Stimulated activated CD8-positive, alpha-beta memory T cell treated with anti-CD3 and anti-CD28 coated beads, Interleukin-12 subunit alpha, Interleukin-12 subunit beta, amount 100 ng/mL, for 24 hours (primary cell): ENCODE data around the gene CAMTA1.

ENCODE experiments used
- DNase-seq: peaks from one replicate; pipeline ENCODE4 v3.0.0-alpha.2; 2020; ENCODE audit errors: extremely low read depth

The CAMTA1 gene

GRCh38 chr1:7430047-7430608 is 644.9 kb downstream of the CAMTA1 start:
- no peak for DNase-seq

GRCh38 chr1:7430691-7431090 is 645.4 kb downstream of the CAMTA1 start:
- DNase-seq, result no peak

GRCh38 chr1:7432102-7432899 is 647.0 kb downstream of the CAMTA1 start:
- DNase-seq, result no peak

DNA sequence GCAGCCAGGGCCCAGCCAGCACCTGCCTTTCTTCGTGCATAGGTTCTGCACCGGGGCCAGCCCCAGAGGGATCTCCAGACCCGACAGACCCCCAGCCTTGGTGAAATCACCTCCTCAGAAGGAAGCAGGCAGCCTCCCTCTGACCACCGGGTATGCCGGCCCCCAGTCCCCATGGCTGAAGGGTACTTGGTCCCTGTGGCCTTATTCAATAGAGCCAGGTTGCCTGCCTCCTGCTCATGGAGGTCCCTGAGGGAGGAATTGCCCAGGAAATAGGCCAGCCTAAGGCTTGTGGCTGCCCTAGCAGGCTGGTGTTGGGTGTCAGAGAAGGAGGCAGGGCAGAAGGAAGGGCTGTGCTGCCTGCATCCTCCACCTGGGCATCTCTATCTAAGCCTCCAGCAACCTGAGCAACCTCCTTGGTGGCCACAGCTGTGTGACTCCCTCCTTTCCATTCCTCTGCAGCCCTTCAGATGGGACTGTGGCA is 647.7 kb downstream of the CAMTA1 start:
- no peak for DNase-seq

- no peak for DNase-seq
Measured at GRCh38 chr1:7434566-7434965, 649.3 kb downstream of the CAMTA1 start.

- no peak for DNase-seq
Measured at GRCh38 chr1:7435276-7436055, 650.2 kb downstream of the CAMTA1 start.

DNA sequence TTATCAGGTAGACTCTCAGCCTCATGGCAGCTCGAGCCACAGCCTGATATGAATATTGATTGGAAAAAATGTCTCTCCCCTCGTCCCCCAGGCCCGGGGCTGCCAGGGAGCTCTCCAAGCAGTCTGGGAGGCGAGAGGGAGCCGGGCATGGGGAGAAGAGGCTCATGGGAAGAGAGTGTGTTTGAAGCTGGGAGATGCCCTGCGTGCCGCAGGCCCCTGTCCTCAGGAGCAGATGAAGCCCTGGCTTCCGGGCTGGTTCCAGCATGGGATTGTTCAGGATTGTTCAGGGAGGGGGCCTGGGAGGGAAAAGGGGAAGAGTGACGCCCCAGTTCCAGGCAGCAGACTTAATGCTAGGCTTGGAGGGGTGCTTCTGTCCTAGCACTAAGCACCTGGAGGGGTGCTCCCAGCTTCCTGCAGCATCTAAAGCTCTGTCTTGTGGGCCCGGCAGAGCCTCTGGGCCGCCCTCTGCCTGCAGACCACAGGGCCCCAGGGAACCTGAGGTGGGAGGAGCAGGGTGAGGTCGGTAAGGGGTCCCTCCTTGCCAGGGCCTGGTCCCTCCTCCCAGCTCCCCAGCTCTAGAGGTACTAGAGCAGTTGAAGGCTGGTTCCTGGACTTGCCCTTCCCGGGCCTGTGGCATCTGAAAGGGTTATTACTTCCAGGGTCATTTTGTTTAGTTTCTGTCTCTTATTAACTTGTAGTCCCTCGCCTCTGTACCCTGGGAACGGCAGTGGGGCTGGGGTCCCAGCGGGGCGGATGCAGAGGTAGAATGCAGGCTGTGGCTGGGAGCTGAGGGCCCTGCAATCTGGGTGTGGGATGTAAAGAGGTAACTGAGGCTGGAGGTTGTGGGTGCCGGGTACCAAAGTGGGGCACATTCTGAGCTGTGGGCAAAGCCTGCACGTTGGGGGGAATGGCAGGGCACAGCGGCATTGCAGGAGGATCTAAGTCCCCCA is 651.1 kb downstream of the CAMTA1 start:
- no peak for DNase-seq

DNA sequence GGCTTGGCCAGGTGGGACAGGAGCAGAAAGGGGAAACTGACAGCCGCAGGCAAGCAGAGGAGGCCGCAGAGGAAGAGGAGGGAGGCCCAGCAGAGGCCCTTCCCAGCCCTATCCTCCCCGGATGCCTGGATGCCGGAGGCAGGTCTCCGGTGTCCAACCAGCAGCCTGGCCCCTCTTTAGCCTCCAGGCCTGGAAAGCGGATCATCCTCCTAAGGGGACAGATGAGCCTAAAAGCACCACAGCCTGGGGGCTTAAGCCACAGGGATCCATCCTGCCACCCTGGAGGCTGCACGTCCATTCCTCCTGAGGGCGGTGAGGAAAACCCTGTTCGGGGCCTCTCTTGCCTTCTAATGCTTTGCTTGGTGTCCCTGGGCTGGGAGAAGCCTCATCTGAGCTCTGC is 651.8 kb downstream of the CAMTA1 start:
- DNase-seq, result no peak

- no peak for DNase-seq
Measured at GRCh38 chr1:7437608-7438395, 652.5 kb downstream of the CAMTA1 start.

DNA sequence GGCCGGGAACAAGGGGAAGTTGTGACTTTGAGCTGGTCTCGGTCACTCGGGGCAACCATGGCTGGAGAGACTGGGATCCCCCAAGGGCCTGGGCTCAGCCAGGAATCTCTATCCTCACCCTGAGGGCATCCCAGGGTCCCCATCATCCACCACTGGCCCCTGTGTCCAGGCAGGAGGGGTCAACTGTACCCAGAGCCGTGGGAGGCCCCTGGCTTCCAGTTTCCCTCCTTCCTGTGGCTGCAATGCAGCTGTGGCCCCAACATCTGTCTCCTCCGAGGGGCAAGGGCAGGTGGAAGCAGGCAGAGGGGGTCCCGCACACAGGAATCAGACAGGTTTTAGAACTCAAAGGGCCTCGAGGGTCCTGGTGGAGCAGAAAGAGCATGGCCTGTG is 653.1 kb downstream of the CAMTA1 start:
- DNase-seq, result no peak

GRCh38 chr1:7438921-7439655 is 653.8 kb downstream of the CAMTA1 start:
- no peak for DNase-seq

DNA sequence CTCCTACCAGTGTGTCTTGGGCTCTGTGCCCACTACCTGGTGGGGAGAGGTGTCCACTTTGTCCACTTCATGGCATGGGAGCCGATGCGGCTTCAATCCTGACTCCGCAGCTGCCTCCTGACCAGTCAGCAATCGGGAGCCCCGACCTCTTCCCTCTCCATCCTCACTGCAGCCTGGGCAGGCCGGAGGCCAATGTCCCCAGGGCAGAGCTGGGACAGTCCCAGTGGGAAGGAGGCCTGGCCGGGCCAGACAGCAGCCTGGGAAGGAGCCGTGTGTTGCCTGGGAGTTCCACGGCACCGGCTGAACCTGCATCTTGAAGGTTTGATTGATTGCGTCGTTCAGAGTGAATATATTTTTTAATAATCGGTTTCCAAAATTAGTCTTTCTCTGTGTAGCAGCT is 654.9 kb downstream of the CAMTA1 start:
- no peak for DNase-seq

DNA sequence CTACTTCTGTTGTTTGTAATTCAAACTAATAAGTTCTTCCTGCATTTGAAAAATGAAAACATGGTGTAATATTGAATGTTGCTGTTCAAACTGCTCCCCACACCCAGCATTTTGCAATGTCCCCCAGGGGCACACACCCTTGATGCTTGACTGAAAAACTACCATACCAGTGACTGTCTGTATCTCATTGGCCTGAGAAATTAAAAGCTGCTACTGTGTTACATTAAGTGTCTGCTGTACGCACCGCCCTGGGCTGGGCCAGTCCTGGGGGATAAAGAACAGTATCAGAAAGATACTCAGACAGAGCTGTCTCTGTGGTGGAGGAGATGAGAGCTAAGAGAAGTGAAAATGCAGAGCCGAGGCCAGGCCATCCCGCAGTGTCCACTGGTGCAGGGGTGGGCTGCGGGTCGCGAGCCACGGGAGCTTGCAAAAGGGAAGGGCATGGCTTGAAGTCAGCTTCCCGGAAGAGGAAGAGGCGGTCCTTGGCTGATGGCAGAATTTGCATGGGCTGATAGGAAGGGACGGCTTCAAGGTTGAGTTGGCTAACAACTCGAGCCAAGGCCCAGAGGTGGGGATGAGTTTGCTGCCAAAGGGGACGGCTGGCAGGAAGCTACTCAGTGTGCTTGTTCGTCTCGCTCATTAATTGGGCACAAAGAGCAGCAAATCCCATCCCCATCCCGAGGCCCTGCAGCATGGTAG is 656.0 kb downstream of the CAMTA1 start:
- no peak for DNase-seq

- no peak for DNase-seq
Measured at GRCh38 chr1:7442036-7442435, 656.8 kb downstream of the CAMTA1 start.

GRCh38 chr1:7442918-7443317 is 657.7 kb downstream of the CAMTA1 start:
- no peak for DNase-seq

GRCh38 chr1:7444363-7444762 is 659.1 kb downstream of the CAMTA1 start:
- DNase-seq, result no peak

DNA sequence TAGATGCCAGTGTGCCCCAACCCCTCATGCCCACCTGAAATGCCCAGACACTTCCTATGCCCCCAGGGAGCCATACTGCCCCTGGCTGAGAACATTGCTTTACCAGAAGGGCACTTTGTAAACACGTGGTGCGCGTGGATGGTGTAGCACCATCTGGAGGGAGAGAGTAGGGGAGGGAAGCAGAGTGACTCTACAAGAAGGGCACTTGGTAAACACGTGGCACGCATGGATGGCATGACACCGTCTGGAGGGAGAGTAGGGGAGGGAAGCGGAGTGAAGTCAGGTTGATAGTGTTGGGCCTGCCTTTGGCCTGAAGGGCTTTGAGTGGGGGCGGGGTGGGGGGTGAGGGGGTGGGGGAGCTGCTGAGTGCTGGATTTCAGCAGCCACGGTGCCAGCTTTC is 661.8 kb downstream of the CAMTA1 start:
- DNase-seq, result no peak

DNA sequence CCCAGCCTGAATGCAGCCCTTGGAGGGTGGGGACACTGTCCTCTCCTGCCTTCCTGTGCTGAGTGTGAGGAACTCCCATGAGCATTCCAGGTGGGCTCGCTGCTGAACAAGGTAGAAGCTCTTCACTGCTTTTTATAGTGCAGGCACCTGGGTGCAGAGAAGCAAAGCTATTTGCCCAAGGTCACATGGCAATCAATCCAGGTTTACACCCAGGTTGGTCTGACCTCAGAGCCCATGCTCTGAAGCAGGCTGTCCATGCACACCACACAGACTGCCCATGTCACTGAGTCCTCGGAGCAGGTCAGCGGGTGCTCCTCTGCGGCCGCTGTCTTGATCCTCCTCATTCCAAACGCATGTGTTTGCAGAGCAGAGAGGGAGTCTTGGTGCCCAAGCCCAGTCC is 662.5 kb downstream of the CAMTA1 start:
- no peak for DNase-seq

DNA sequence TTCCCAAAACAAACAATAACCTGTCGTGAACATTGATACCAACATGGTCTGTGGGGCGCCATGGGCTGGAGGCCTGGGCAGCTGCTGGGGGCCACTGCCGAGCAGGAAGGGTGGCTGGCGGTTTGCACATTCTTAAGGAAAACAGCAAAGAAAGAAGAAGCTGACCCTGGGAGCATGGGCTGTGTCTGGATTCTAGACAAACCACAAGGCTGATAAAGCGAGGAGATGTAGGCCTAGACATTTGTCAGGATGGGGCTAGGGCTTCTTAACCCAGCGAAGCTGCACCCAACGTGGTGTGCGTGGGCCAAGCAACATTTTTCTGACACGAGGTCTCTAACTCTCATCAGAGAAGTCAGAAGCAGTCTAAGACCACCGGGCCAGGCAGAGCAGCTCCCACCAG is 663.7 kb downstream of the CAMTA1 start:
- no peak for DNase-seq

DNA sequence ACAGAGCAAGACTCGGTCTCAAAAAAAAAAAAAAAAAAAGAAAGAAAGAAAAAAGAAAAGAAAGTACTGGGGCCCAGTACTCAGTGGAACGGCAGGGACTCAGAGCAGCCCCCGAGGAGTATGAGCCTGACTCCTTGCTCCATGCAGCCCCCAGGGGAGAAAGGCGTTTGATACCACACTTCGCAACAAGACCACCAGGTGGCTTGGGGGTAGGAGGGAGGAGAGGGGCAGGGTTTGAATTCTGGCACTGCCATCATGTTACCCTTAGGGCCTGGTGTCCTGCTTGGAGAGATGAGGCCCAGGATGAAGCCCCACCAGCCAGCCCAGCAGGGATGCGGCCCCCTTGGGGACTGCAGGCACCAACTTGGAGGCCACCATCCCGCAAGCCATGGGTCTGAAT is 664.5 kb downstream of the CAMTA1 start:
- DNase-seq, result no peak
